GM23248 (cell line): ENCODE results near the gene SEPTIN2. TPM values are rescaled to one million over a fixed set of nuclear protein-coding genes. Genes with fewer than 3 reads are reported as not detected.
A peak's percentile ranks its signal among the peaks of the same experiment; 100 is the strongest.

ENCODE experiments used
- DNase-seq: peaks from one replicate; pipeline ENCODE4 v3.0.0-alpha.2; 2015
- H2AFZ ChIP-seq: fragments of 200-600 bp; sonication (generic); 2 replicates; pipeline ENCODE4 v1.6.1; 2016; ENCODE audit warnings: antibody characterized with exemption
- H3F3A ChIP-seq: fragments of 200-600 bp; sonication (generic); 2 replicates; pipeline ENCODE4 v1.6.1; 2016; ENCODE audit warnings: mild to moderate bottlenecking, antibody characterized with exemption, mixed run types; ENCODE audit not compliant: insufficient read depth
- H3K27ac ChIP-seq: fragments of 200-600 bp; sonication (generic); 2 replicates; pipeline ENCODE4 v1.5.1; 2016; ENCODE audit warnings: mild to moderate bottlenecking
- H3K27me3 ChIP-seq: fragments of 200-600 bp; sonication (generic); replicated peaks from 2 replicates; pipeline ENCODE4 v1.6.1; 2016; ENCODE audit warnings: mild to moderate bottlenecking; ENCODE audit not compliant: insufficient read depth
- H3K36me3 ChIP-seq: fragments of 200-600 bp; sonication (generic); 2 replicates; pipeline ENCODE4 v1.6.1; 2016; ENCODE audit warnings: low read depth, mild to moderate bottlenecking
- H3K4me1 ChIP-seq: fragments of 200-600 bp; sonication (generic); 2 replicates; pipeline ENCODE4 v1.6.1; 2016; ENCODE audit warnings: mild to moderate bottlenecking; ENCODE audit not compliant: insufficient read depth
- H3K4me2 ChIP-seq: fragments of 200-600 bp; sonication (generic); one replicate; pipeline ENCODE4 v1.6.1; 2016; ENCODE audit warnings: mild to moderate bottlenecking; ENCODE audit not compliant: unreplicated experiment
- H3K4me3 ChIP-seq: fragments of 200-600 bp; sonication (generic); 2 replicates; pipeline ENCODE4 v1.5.1; 2016; ENCODE audit warnings: mild to moderate bottlenecking
- H3K79me2 ChIP-seq: fragments of 200-600 bp; sonication (generic); 2 replicates; pipeline ENCODE4 v1.6.1; 2016; ENCODE audit warnings: mild to moderate bottlenecking; ENCODE audit not compliant: insufficient read depth
- H3K9ac ChIP-seq: fragments of 200-600 bp; sonication (generic); 2 replicates; pipeline ENCODE4 v1.6.1; 2016; ENCODE audit warnings: mild to moderate bottlenecking
- H3K9me2 ChIP-seq: fragments of 200-600 bp; sonication (generic); 2 replicates; pipeline ENCODE4 v1.6.1; 2016; ENCODE audit warnings: mixed run types, mild to moderate bottlenecking, moderate library complexity; ENCODE audit not compliant: insufficient read depth
- H3K9me3 ChIP-seq: fragments of 200-600 bp; sonication (generic); one replicate; pipeline ENCODE4 v1.6.1; 2017; ENCODE audit warnings: low read depth
- H4K20me1 ChIP-seq: fragments of 200-600 bp; sonication (generic); 2 replicates; pipeline ENCODE4 v1.6.0; 2016; ENCODE audit not compliant: insufficient read depth
- EZH2 ChIP-seq: fragments of 200-600 bp; sonication (generic); IDR thresholded peaks from 2 replicates; pipeline ENCODE4 v1.6.1; 2018; ENCODE audit warnings: antibody characterized with exemption, mild to moderate bottlenecking; ENCODE audit not compliant: insufficient read depth, poor library complexity, severe bottlenecking
- EZH2phosphoT487 ChIP-seq: fragments of 200-600 bp; sonication (generic); IDR thresholded peaks from 2 replicates; pipeline ENCODE4 v1.6.1; 2018; ENCODE audit warnings: antibody characterized with exemption, moderate library complexity, mild to moderate bottlenecking, low read depth; ENCODE audit not compliant: insufficient read depth
- WGBS, 2 experiments: methylation state at CpG; one replicate each; pipeline ENCODE4 v1.1.6; 2015 to 2017; ENCODE audit warnings: low lambda C conversion rate in 2 of 2, low coverage in 1 of 2; ENCODE audit errors: missing lambda C conversion rate in 2 of 2; 5-methylcytosine and 5-hydroxymethylcytosine counted together
- in situ Hi-C: fragments of 300-500 bp; cut with MboI; formaldehyde crosslinking; loops from 2 replicates; pipeline ENCODE4 v1.15.0; 2020
- polyA plus RNA-seq: library from polyadenylated mRNA; unstranded; fragments of >200 nt; fragmentation: Nextera tagmentation; extraction: Ambion mirVana; gene quantifications from 2 replicates; pipeline ENCODE4 v1.2.1, GENCODE V29; 2016
- total RNA-seq: library from RNA; depleted of rRNA; stranded (reverse); fragments of >200 nt; shearing (Covaris generic); gene quantifications from 2 replicates; pipeline ENCODE4 v1.2.3, GENCODE V29; 2014

Gene SEPTIN2
- total and polyA plus RNA-seq, 2 experiments from 2014 or later = 499 to 512 TPM

DNA sequence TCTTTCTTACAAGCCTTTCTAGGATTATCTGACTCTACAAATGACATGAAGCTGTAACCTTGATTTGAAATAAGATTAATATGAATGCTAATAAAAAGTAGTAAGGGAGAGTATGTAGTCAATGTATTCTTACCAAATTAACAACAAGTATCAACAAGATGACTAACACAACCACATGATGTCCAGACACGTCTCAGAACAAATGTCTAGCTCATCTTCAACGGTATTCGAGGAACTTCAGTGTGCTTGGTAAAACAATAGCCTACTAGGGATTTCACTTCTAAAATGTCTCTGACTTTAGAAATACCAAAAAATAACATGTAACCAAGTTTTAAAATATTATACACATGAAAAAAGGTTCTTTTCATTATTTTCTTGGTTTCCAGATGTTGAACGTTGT, 3.6 kb upstream of the SEPTIN2 start:
- TF ChIP-seq EZH2 (no peak), EZH2phosphoT487 (no peak)
- Histone ChIP-seq H4K20me1 (peaks cover 19% of the 10 kb centered on the region), H3K4me2 (no peak overlapping the region), H3K9me2 (no peaks in the 10 kb centered on the region), H3K36me3 (no peaks in the 10 kb centered on the region), H3K4me3 (no peak overlapping the region; the same call in 1 of the 2 replicates), H3K27me3 (no peaks in the 10 kb centered on the region), H3K4me1 (peaks cover 43% of the 10 kb centered on the region), H3K9me3 (no peaks in the 10 kb centered on the region), H3K9ac (no peak overlapping the region), H3F3A (peaks cover 46% of the 10 kb centered on the region), H2AFZ (no peak overlapping the region), H3K27ac (peak overlapping the region; percentile 48), H3K79me2 (peaks cover 90% of the 10 kb centered on the region)
- 32 to 40% methylated on average over 4 of the region's 4 CpGs for WGBS, 2 experiments
- peak; percentile 81 for DNase-seq
- in situ Hi-C loops = no loop called here

DNA sequence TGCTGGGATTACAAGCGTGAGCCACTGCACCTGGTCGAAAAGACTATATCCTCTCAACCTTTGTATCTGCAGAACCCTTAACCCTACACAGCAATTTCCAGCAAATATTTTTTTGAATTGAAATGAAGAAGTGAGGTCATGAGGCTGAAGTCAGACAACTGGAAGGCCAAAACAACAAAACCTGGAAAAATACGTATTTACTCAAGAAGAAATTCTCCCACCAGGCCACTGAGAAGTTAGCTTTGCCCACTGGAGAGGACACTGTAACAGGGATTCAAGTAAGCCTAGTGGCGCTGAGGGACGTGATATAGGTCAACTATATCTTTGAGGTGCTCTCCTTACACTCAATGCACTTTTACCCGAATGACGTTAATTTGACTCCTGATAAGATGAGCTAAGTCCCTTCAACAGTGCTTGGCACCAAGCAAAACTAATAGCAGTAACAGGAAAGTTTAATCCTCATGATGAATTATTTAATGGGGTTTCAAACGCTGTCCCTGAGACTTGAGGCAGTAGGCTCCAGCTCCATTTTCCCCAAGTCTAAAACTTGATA, 2.1 kb upstream of the SEPTIN2 start:
- Histone ChIP-seq H3K9me2 (no peaks in the 10 kb centered on the region), H3K4me3 (peak overlapping the region; percentile 96), H3K36me3 (no peaks in the 10 kb centered on the region), H3K79me2 (peaks cover 90% of the 10 kb centered on the region), H3K27ac (peak overlapping the region; percentile 98; the same call in 1 of the 2 replicates), H3K4me2 (peak overlapping the region; percentile 100), H3K27me3 (no peaks in the 10 kb centered on the region), H4K20me1 (peaks cover 27% of the 10 kb centered on the region), H3K4me1 (peaks cover 48% of the 10 kb centered on the region), H3K9ac (peak overlapping the region; percentile 99), H3K9me3 (no peaks in the 10 kb centered on the region), H2AFZ (no peak overlapping the region), H3F3A (peaks cover 46% of the 10 kb centered on the region)
- no peak for TF ChIP-seq EZH2
- no peak for TF ChIP-seq EZH2phosphoT487
- DNase-seq = no peak
- in situ Hi-C loops = no loop called here
- WGBS, 2 experiments = 78 to 83% methylated on average over 8 of the region's 8 CpGs

DNA sequence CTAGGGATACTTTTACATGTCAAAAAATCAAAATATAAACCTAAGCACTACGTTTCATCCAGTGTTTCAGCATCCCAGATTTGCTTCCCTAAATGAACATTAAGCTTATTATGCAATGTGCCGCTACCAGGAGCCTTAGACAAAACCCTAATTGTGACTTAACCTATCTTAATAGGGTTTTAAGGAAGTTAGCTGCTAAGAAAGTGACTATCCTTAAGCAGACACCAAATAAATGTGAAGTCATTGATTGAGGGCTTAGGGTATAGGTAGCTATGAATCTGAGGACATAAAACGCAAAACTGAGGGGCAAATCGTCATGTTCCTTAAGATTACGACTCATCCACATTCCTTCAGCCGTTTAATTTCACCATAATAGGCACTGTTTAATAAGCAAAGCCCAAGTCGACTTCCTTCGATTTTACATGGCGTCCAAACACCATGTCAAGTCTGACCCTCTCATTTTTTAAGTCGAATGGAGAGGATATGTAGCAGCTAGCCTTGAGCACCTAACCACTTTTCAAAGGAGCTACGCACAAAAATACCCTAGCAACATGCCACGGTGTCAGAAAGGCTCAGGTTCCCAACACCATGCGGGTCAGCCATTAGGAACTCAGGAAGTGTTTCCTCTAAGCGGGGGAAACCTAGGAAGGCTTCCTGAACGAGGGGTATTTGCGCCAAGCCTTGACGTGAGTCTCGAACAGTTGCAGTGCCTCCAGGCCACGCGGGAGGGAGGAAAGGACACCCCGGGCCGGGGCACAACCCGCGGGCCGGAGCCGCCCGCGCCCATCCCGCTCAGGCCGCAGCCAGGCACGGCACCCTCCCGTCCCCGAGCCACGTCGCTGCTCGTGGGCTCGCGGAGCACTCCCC, 1.3 kb upstream of the SEPTIN2 start:
- H3K79me2 ChIP-seq = peaks cover 90% of the 10 kb centered on the region
- H3K4me3 ChIP-seq = peak overlapping the region; percentile 96
- peak overlapping the region; percentile 98 for H3K27ac ChIP-seq
- peak; percentile 76 for DNase-seq
- H3K9me2 ChIP-seq = no peaks in the 10 kb centered on the region
- H3K27me3 ChIP-seq = no peaks in the 10 kb centered on the region
- TF ChIP-seq EZH2phosphoT487 (no peak), EZH2 (no peak)
- peaks cover 54% of the 10 kb centered on the region for H3K4me1 ChIP-seq
- H3K36me3 ChIP-seq = no peaks in the 10 kb centered on the region
- peak overlapping the region; percentile 62 for H2AFZ ChIP-seq
- peak overlapping the region; percentile 100 for H3K4me2 ChIP-seq
- in situ Hi-C loops = no loop called here
- H3K9ac ChIP-seq = peak overlapping the region; percentile 99
- H4K20me1 ChIP-seq = peaks cover 33% of the 10 kb centered on the region
- H3F3A ChIP-seq = peaks cover 41% of the 10 kb centered on the region
- no peaks in the 10 kb centered on the region for H3K9me3 ChIP-seq
- WGBS, 2 experiments = 2 to 3% methylated on average over 36 to 38 of the region's 38 CpGs

DNA sequence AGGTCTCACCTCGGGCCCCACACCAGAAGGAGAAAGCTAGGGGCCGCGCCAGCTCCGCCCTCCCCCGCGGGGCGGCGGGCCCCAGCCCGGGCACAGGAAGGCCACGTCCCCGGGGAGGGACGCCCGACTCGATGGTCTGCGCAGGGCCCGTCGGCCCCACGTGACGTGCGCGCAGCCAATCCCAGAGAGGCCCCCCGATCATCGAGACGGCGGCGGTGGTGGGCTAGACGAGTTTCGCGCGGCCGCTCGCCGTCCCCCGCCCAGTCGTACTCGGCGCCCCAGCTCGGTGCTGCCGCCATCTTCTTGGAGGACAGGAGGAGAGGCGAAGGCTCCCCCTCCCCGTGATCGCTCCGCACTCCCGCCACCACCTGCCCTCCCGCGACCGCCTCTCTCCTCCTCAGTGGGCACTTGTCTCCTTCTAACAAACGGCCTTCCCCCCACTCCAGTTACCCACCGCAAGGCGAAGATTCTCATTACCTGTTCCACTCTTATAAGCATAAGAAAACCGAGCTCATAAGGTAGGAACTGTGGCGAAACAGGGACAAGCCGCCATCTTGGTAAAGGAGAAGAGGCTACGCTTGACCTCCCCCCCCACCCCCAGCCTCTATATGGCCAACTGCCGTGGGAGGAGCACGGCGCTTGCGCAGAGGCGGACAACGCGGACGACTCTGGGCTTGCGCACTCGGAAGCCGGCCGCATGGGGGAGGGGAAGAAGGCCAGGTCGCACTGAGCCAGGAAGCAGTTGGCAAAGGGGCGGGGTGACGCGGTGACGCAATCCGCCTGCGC, 439 bp upstream of the SEPTIN2 start, which contains the start of gene HDLBP:
Gene HDLBP, minus strand, starts transcription at position 580 of the 786 bp plus-strand sequence. CDS start 48,803 bp downstream, outside the sequence.
- in situ Hi-C loops = no loop called here
- TF ChIP-seq EZH2 (no peak), EZH2phosphoT487 (no peak)
- H3F3A ChIP-seq = peaks cover 33% of the 10 kb centered on the region
- 1% methylated on average over 43 to 46 of the region's 73 CpGs for WGBS, 2 experiments
- H2AFZ ChIP-seq = peak within 1 kb of the TSS; percentile 68
- H3K27ac ChIP-seq = peak within 1 kb of the TSS; percentile 98
- no peaks in the 10 kb centered on the region for H3K9me2 ChIP-seq
- no peaks in the 10 kb centered on the region for H3K9me3 ChIP-seq
- peak within 1 kb of the TSS; percentile 96 for H3K4me3 ChIP-seq
- H3K36me3 ChIP-seq = no peaks in the 10 kb centered on the region
- peak within 1 kb of the TSS; percentile 100 for H3K4me2 ChIP-seq
- no peaks in the 10 kb centered on the region for H3K27me3 ChIP-seq
- H3K4me1 ChIP-seq = peaks cover 54% of the 10 kb centered on the region
- peaks cover 33% of the 10 kb centered on the region for H4K20me1 ChIP-seq
- peak; percentile 99 for DNase-seq
- H3K79me2 ChIP-seq = peaks cover 90% of the 10 kb centered on the region
- peak within 1 kb of the TSS; percentile 99 for H3K9ac ChIP-seq
